Endodermal cell (in vitro differentiated cells): ENCODE data around the gene RSKR. TPM values are rescaled to one million over a fixed set of nuclear protein-coding genes. Genes with fewer than 3 reads are reported as not detected.

Experiments
- DNase-seq: peaks from one replicate; pipeline ENCODE4 v3.0.0-alpha.2; 2017
- H3K27ac ChIP-seq: 2 replicates; pipeline ENCODE4 v1.5.1; 2013; ENCODE audit warnings: mild to moderate bottlenecking, low read depth, low read length, moderate library complexity
- H3K27me3 ChIP-seq: 2 replicates; pipeline ENCODE4 v1.6.1; 2013; ENCODE audit warnings: mild to moderate bottlenecking, low read length, moderate library complexity; ENCODE audit not compliant: insufficient read depth, control insufficient read depth, poor library complexity, severe bottlenecking
- H3K36me3 ChIP-seq: 2 replicates; pipeline ENCODE4 v1.7.0; 2013; ENCODE audit warnings: mild to moderate bottlenecking, low read length, moderate library complexity; ENCODE audit not compliant: control insufficient read depth, insufficient read depth
- H3K4me1 ChIP-seq: one replicate; pipeline ENCODE4 v1.7.0; 2013; ENCODE audit warnings: low read length; ENCODE audit not compliant: control insufficient read depth, insufficient read depth
- H3K4me3 ChIP-seq: 2 replicates; pipeline ENCODE4 v1.5.1; 2013; ENCODE audit warnings: mild to moderate bottlenecking, low read length, moderate library complexity
- H3K9ac ChIP-seq: 2 replicates; pipeline ENCODE4 v1.6.1; 2013; ENCODE audit warnings: mild to moderate bottlenecking, low read length, moderate library complexity; ENCODE audit not compliant: poor library complexity, severe bottlenecking; ENCODE audit errors: extremely low read depth
- H3K9me3 ChIP-seq: 2 replicates; pipeline ENCODE4 v1.6.1; 2013; ENCODE audit warnings: mild to moderate bottlenecking, low read length, moderate library complexity; ENCODE audit not compliant: control insufficient read depth
- H3K27ac Mint-ChIP-seq: 2 replicates; pipeline ENCODE4 v1.8.0; 2020; ENCODE audit warnings: mixed read lengths
- H3K27me3 Mint-ChIP-seq: 2 replicates; pipeline ENCODE4 v1.8.0; 2021; ENCODE audit warnings: mild to moderate bottlenecking, mixed read lengths; ENCODE audit not compliant: insufficient read depth
- H3K36me3 Mint-ChIP-seq: 2 replicates; pipeline ENCODE4 v1.8.0; 2020; ENCODE audit warnings: low read depth, mixed read lengths
- H3K4me1 Mint-ChIP-seq: 2 replicates; pipeline ENCODE4 v1.8.0; 2020; ENCODE audit warnings: mixed read lengths
- H3K4me3 Mint-ChIP-seq: 2 replicates; pipeline ENCODE4 v1.8.0; 2020; ENCODE audit warnings: mild to moderate bottlenecking, moderate library complexity, mixed read lengths
- H3K9me3 Mint-ChIP-seq: 2 replicates; pipeline ENCODE4 v1.8.0; 2020; ENCODE audit warnings: mild to moderate bottlenecking, mixed read lengths
- WGBS, 2 experiments: methylation state at CpG; one replicate each; pipeline versions ENCODE4 v1.1.5 to v1.1.7; 2013; ENCODE audit warnings: missing lambda C conversion rate in 2 of 2, mixed read lengths in 1 of 2; ENCODE audit not compliant: insufficient coverage in 1 of 2, insufficient read length in 1 of 2; 5-methylcytosine and 5-hydroxymethylcytosine counted together
- total RNA-seq, 2 donors: library from RNA; stranded (reverse); fragmentation: NEBNext Ultra II Directional in 1 of 2; extraction: Animal tissue kit (Norgen Biotek cat#: 25700) in 1 of 2; gene quantifications; 2 replicates in 1 of 2; 3 replicates in 1 of 2; pipeline ENCODE4 v1.2.1, GENCODE V29; 2021
- TF ChIP-seq, protein P1 (sequence below): fragments of 200-600 bp; sonication (generic); conservative IDR thresholded peaks from 2 replicates; pipeline ENCODE4 v1.5.0; 2021; ENCODE audit warnings: antibody characterized with exemption, mild to moderate bottlenecking

RSKR gene
- total RNA-seq, 2 donors from 2014 or later = 25.5 to 27.6 TPM

DNA sequence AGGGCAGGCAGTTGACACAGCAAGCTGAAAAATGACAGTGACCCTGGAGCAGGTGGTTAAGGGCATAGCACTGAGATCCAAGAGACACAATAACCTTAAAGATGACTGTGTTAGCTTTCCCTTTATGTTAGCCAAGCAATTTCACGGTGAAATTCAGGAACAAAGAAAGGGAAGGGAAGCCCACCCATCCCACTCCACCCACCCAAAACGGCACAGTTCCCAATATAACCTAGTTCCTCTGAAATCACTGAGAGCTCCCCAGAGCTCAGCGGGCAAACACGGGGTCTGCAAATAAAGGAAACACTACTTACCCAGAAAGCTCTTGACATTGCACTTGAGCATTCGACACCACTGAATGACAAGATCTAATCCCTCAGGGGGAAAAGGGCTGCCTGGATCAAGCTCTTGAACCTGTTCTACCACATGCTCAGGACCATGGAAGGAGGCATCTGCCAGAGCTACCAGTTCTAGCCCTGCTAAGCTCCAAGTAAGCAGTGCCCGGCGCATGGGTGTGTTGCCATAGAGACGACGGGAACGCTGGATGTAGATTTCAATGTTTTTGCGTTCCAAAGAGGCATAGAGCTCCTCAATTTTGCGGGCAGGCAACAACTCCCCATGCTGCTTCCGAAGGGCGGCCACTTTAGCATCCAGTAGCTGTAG lies 20.4 kb upstream of the RSKR start:
- Mint-ChIP-seq H3K27ac (no peak overlapping the region), H3K4me1 (peaks cover 8% of the 10 kb centered on the region), H3K4me3 (no peak overlapping the region), H3K36me3 (peaks cover 91% of the 10 kb centered on the region), H3K27me3 (no peaks in the 10 kb centered on the region), H3K9me3 (no peaks in the 10 kb centered on the region)
- no peak for DNase-seq
- no peaks in the 10 kb centered on the region for H3K27me3 ChIP-seq
- H3K9me3 ChIP-seq = no peaks in the 10 kb centered on the region
- H3K36me3 ChIP-seq = peaks cover 99% of the 10 kb centered on the region
- H3K4me1 ChIP-seq = no peaks in the 10 kb centered on the region
- H3K4me3 ChIP-seq = no peak overlapping the region
- TF ChIP-seq, protein P1, sequence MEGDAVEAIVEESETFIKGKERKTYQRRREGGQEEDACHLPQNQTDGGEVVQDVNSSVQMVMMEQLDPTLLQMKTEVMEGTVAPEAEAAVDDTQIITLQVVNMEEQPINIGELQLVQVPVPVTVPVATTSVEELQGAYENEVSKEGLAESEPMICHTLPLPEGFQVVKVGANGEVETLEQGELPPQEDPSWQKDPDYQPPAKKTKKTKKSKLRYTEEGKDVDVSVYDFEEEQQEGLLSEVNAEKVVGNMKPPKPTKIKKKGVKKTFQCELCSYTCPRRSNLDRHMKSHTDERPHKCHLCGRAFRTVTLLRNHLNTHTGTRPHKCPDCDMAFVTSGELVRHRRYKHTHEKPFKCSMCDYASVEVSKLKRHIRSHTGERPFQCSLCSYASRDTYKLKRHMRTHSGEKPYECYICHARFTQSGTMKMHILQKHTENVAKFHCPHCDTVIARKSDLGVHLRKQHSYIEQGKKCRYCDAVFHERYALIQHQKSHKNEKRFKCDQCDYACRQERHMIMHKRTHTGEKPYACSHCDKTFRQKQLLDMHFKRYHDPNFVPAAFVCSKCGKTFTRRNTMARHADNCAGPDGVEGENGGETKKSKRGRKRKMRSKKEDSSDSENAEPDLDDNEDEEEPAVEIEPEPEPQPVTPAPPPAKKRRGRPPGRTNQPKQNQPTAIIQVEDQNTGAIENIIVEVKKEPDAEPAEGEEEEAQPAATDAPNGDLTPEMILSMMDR = no peak
- 95 to 98% methylated on average over 11 to 14 of the region's 14 CpGs for WGBS, 2 experiments
- H3K27ac ChIP-seq = no peak overlapping the region
- no peak overlapping the region for H3K9ac ChIP-seq

DNA sequence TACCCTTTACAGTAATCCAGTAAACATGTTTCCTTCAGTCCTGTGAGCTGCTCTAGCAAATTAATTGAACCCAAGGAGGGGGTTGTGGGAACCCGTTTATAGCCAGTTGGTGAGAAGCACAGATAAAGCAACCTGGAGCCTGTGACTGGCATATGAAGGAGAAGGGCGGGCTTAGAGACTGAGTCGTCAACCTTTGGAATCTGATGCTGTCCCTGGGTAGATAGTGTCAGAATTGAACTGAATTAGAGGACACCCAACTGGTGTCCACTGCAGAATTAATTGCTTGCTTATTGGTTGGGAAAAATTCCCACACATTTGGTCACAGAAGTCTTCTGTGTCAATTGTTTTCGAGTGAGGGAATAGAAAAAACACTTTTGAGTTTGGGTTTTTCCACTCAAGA lies 12.8 kb upstream of the RSKR start:
- H3K9ac ChIP-seq = no peak overlapping the region
- WGBS, 2 experiments = 93 to 97% methylated on average over 4 of the region's 4 CpGs
- Mint-ChIP-seq H3K27ac (no peak overlapping the region), H3K27me3 (peaks cover 37% of the 10 kb centered on the region), H3K36me3 (peaks cover 75% of the 10 kb centered on the region), H3K9me3 (no peaks in the 10 kb centered on the region), H3K4me1 (peaks cover 15% of the 10 kb centered on the region), H3K4me3 (no peak overlapping the region)
- H3K27ac ChIP-seq = no peak overlapping the region
- no peak for DNase-seq
- H3K4me1 ChIP-seq = no peaks in the 10 kb centered on the region
- H3K4me3 ChIP-seq = no peak overlapping the region
- TF ChIP-seq, protein P1 = no peak
- peaks cover 79% of the 10 kb centered on the region for H3K36me3 ChIP-seq
- H3K27me3 ChIP-seq = peaks cover 47% of the 10 kb centered on the region
- no peaks in the 10 kb centered on the region for H3K9me3 ChIP-seq

DNA sequence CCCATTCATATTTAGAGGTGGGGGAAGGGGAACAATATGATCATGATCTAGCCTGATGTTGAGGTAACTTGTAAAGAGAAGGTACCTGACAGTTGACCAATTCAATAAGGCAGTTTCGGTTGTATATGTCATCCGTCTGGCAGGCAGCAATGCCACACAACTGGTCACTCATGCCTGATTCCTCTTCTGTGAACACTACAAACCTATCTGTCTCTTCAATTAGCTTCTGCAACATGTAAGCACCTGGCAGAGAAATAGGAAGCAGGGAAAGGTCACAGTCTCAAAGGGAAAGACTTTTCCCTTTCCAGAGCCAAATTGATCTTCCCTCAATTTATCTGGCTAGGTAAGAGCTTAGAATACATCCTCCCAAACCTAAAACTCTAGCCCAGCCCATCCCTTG lies 10.2 kb upstream of the RSKR start:
- H3K4me1 ChIP-seq = no peaks in the 10 kb centered on the region
- H3K9me3 Mint-ChIP-seq = no peaks in the 10 kb centered on the region
- peaks cover 18% of the 10 kb centered on the region for H3K4me1 Mint-ChIP-seq
- no peaks in the 10 kb centered on the region for H3K9me3 ChIP-seq
- H3K4me3 ChIP-seq = no peak overlapping the region
- H3K27me3 ChIP-seq = peaks cover 72% of the 10 kb centered on the region
- H3K27ac Mint-ChIP-seq = no peak overlapping the region
- H3K36me3 Mint-ChIP-seq = peaks cover 84% of the 10 kb centered on the region
- peaks cover 81% of the 10 kb centered on the region for H3K36me3 ChIP-seq
- WGBS, 2 experiments = 89 to 100% methylated on average over 2 of the region's 2 CpGs
- no peak overlapping the region for H3K9ac ChIP-seq
- TF ChIP-seq, protein P1 = no peak
- H3K27ac ChIP-seq = no peak overlapping the region
- no peak for DNase-seq
- no peak overlapping the region for H3K4me3 Mint-ChIP-seq
- H3K27me3 Mint-ChIP-seq = peaks cover 52% of the 10 kb centered on the region
